Neural cell (in vitro differentiated cells): ENCODE data around the gene SEC24D. TPM values are rescaled to one million over a fixed set of nuclear protein-coding genes. Genes with fewer than 3 reads are reported as not detected.

Experiments
- H2AFZ ChIP-seq: fragments of 200-600, 300-800 bp; sonication (generic), shearing (Covaris generic); 2 replicates; pipeline ENCODE4 v1.6.0; 2014; ENCODE audit warnings: low read depth, mild to moderate bottlenecking, antibody characterized with exemption, low read length, moderate library complexity
- H3F3A ChIP-seq: fragments of 200-600 bp; shearing (Covaris generic); 2 replicates; pipeline ENCODE4 v1.6.1; 2016; ENCODE audit warnings: mild to moderate bottlenecking, moderate library complexity, mixed read lengths, antibody characterized with exemption, low read length; ENCODE audit not compliant: insufficient read depth, poor library complexity, severe bottlenecking
- H3K27ac ChIP-seq: fragments of 200-600, 300-800 bp; sonication (generic), shearing (Covaris generic); 2 replicates; pipeline ENCODE4 v1.5.1; 2014; ENCODE audit warnings: mild to moderate bottlenecking, low read length, moderate library complexity
- H3K27me3 ChIP-seq: fragments of 300-800, 200-600 bp; sonication (generic), shearing (Covaris generic); 2 replicates; pipeline ENCODE4 v1.6.0; 2014; ENCODE audit warnings: mild to moderate bottlenecking, low read depth, low read length, moderate library complexity; ENCODE audit not compliant: insufficient read depth
- H3K36me3 ChIP-seq: fragments of 300-800, 200-600 bp; sonication (generic), shearing (Covaris generic); 2 replicates; pipeline ENCODE4 v1.5.1; 2014; ENCODE audit warnings: mild to moderate bottlenecking, antibody characterized with exemption, low read length, moderate library complexity; ENCODE audit not compliant: insufficient read depth
- H3K4me2 ChIP-seq: fragments of 300-800, 200-600 bp; sonication (generic), shearing (Covaris generic); 2 replicates; pipeline ENCODE4 v1.6.0; 2014; ENCODE audit warnings: mild to moderate bottlenecking, low read length
- H3K4me3 ChIP-seq: fragments of 300-800, 200-600 bp; sonication (generic), shearing (Covaris generic); 2 replicates; pipeline ENCODE4 v1.5.1; 2014; ENCODE audit warnings: mild to moderate bottlenecking, low read length, moderate library complexity
- H3K79me2 ChIP-seq: fragments of 200-600 bp; shearing (Covaris generic); replicated peaks from 2 replicates; pipeline ENCODE4 v1.6.0; 2014; ENCODE audit warnings: mild to moderate bottlenecking, low read length, moderate library complexity; ENCODE audit not compliant: insufficient read depth
- H3K9ac ChIP-seq: fragments of 300-800, 200-600 bp; sonication (generic), shearing (Covaris generic); 2 replicates; pipeline ENCODE4 v1.6.1; 2016; ENCODE audit warnings: mild to moderate bottlenecking, low read length, mixed read lengths
- H3K9me2 ChIP-seq: fragments of 200-600 bp; shearing (Covaris generic); 2 replicates; pipeline ENCODE4 v1.6.1; 2016; ENCODE audit warnings: mild to moderate bottlenecking, low read length, mixed read lengths; ENCODE audit not compliant: insufficient read depth
- H3K9me3 ChIP-seq: fragments of 200-600, 300-800 bp; sonication (generic), shearing (Covaris generic); 2 replicates; pipeline ENCODE4 v1.6.1; 2016; ENCODE audit warnings: mild to moderate bottlenecking, mixed run types, low read length, moderate library complexity, mixed read lengths
- H4K20me1 ChIP-seq: fragments of 200-600 bp; shearing (Covaris generic); 2 replicates; pipeline ENCODE4 v1.6.1; 2016; ENCODE audit warnings: mild to moderate bottlenecking, mixed run types; ENCODE audit not compliant: insufficient read depth
- EP300 ChIP-seq: fragments of 450-650 bp; conservative IDR thresholded peaks from 2 replicates; pipeline ENCODE4 v1.6.1; 2014; ENCODE audit warnings: antibody characterized with exemption, mild to moderate bottlenecking, moderate library complexity; ENCODE audit not compliant: poor library complexity, severe bottlenecking
- EZH2 ChIP-seq: fragments of 200-600, 300-800 bp; shearing (Covaris generic), sonication (generic); IDR thresholded peaks from 2 replicates; pipeline ENCODE4 v1.6.1; 2014; ENCODE audit warnings: antibody characterized with exemption, low read length, borderline replicate concordance, mild to moderate bottlenecking; ENCODE audit not compliant: insufficient read depth, poor library complexity, severe bottlenecking
- MXI1 ChIP-seq: fragments of 450-650 bp; conservative IDR thresholded peaks from 2 replicates; pipeline ENCODE4 v1.6.1; 2014; ENCODE audit warnings: antibody characterized with exemption, mild to moderate bottlenecking; ENCODE audit not compliant: poor library complexity, severe bottlenecking
- POLR2AphosphoS5 ChIP-seq: IDR thresholded peaks from 2 replicates; pipeline ENCODE4 v1.6.1; 2012
- RAD21 ChIP-seq: fragments of 450-650 bp; conservative IDR thresholded peaks from 2 replicates; pipeline ENCODE4 v1.6.1; 2014; ENCODE audit warnings: antibody characterized with exemption, mild to moderate bottlenecking, moderate library complexity
- SMC3 ChIP-seq: fragments of 450-650 bp; conservative IDR thresholded peaks from 2 replicates; pipeline ENCODE4 v1.6.1; 2014; ENCODE audit warnings: antibody characterized with exemption, mild to moderate bottlenecking, moderate library complexity; ENCODE audit not compliant: poor library complexity
- TAF1 ChIP-seq: IDR thresholded peaks from 2 replicates; pipeline ENCODE4 v1.6.1; 2012; ENCODE audit warnings: low read depth
- polyA plus RNA-seq: library from polyadenylated mRNA; depleted of rRNA; stranded (reverse); fragments of >200 nt; gene quantifications from 2 replicates; pipeline ENCODE4 v1.2.3, GENCODE V29; 2014
- TF ChIP-seq, protein P1 (sequence below): IDR thresholded peaks from 2 replicates; pipeline ENCODE4 v1.6.1; 2012; ENCODE audit warnings: borderline replicate concordance
- TF ChIP-seq, protein P2 (sequence below): fragments of 450-650 bp; IDR thresholded peaks from 2 replicates; pipeline ENCODE4 v1.5.1; 2014; ENCODE audit warnings: antibody characterized with exemption, mild to moderate bottlenecking, moderate library complexity; ENCODE audit not compliant: poor library complexity, severe bottlenecking

Gene SEC24D
- polyA plus RNA-seq, 1 donor from 2014 or later: 7.8 TPM

DNA sequence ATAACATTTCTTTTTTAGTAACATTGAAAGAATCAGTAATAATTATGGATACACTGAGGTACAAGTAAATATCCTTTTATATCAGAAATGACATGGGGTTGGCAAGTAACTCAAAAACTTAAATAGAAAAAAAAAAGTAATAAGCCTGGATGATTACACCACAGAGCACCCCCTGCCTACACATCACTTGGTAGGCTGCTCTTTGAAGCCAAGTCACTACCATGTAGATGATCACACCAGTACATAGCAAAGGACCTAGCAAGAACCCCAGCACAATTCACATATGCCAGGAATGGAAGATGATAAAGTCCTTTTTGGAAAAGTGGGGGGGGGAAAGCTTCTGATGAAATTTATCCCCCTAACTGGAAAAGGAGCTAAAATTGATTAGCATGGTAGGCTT, 93.9 kb downstream of the SEC24D start:
- Histone ChIP-seq H3K27me3 (no peaks in the 10 kb centered on the region), H3F3A (no peaks in the 10 kb centered on the region), H3K79me2 (no peaks in the 10 kb centered on the region), H3K9me3 (no peaks in the 10 kb centered on the region), H3K4me2 (no peak overlapping the region), H3K9me2 (no peaks in the 10 kb centered on the region), H3K9ac (no peak overlapping the region), H4K20me1 (no peaks in the 10 kb centered on the region), H3K27ac (no peak overlapping the region), H3K36me3 (no peaks in the 10 kb centered on the region), H3K4me3 (no peak overlapping the region), H2AFZ (no peak overlapping the region)
- TF ChIP-seq, protein P1, sequence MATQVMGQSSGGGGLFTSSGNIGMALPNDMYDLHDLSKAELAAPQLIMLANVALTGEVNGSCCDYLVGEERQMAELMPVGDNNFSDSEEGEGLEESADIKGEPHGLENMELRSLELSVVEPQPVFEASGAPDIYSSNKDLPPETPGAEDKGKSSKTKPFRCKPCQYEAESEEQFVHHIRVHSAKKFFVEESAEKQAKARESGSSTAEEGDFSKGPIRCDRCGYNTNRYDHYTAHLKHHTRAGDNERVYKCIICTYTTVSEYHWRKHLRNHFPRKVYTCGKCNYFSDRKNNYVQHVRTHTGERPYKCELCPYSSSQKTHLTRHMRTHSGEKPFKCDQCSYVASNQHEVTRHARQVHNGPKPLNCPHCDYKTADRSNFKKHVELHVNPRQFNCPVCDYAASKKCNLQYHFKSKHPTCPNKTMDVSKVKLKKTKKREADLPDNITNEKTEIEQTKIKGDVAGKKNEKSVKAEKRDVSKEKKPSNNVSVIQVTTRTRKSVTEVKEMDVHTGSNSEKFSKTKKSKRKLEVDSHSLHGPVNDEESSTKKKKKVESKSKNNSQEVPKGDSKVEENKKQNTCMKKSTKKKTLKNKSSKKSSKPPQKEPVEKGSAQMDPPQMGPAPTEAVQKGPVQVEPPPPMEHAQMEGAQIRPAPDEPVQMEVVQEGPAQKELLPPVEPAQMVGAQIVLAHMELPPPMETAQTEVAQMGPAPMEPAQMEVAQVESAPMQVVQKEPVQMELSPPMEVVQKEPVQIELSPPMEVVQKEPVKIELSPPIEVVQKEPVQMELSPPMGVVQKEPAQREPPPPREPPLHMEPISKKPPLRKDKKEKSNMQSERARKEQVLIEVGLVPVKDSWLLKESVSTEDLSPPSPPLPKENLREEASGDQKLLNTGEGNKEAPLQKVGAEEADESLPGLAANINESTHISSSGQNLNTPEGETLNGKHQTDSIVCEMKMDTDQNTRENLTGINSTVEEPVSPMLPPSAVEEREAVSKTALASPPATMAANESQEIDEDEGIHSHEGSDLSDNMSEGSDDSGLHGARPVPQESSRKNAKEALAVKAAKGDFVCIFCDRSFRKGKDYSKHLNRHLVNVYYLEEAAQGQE: no peak
- no peak for TF ChIP-seq POLR2AphosphoS5
- TF ChIP-seq, protein P2, sequence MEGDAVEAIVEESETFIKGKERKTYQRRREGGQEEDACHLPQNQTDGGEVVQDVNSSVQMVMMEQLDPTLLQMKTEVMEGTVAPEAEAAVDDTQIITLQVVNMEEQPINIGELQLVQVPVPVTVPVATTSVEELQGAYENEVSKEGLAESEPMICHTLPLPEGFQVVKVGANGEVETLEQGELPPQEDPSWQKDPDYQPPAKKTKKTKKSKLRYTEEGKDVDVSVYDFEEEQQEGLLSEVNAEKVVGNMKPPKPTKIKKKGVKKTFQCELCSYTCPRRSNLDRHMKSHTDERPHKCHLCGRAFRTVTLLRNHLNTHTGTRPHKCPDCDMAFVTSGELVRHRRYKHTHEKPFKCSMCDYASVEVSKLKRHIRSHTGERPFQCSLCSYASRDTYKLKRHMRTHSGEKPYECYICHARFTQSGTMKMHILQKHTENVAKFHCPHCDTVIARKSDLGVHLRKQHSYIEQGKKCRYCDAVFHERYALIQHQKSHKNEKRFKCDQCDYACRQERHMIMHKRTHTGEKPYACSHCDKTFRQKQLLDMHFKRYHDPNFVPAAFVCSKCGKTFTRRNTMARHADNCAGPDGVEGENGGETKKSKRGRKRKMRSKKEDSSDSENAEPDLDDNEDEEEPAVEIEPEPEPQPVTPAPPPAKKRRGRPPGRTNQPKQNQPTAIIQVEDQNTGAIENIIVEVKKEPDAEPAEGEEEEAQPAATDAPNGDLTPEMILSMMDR: no peak
- TF ChIP-seq RAD21: no peak
- no peak for TF ChIP-seq MXI1
- no peak for TF ChIP-seq EZH2
- TF ChIP-seq SMC3: no peak
- TF ChIP-seq EP300: no peak
- TF ChIP-seq TAF1: no peak

DNA sequence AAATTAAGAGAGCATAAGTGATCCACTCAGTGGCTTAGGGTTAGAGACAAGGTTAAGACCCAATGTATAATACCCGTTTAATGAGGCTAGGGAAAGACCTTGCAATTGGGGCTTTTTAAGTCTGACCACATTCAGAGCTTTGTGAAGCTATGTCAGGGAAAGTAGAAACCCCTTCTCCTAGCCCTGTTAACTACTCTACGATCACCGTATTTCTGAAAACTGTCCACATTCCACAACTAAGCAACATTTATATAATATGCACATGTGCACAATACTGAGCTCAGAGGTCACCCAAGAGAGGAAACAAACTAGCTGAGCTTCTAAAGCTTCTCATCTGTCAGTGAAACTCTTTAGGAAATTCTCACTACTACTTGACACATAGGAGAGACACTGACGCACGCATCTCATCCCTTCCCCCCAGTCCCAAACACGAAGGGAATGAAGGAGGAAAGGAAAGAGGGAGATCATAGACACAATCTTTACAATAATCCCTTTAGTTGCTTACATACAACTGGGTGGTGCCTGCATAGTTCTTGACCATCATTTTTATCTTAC, 94.5 kb downstream of the SEC24D start:
- Histone ChIP-seq H3K79me2 (no peaks in the 10 kb centered on the region), H3K9me3 (no peaks in the 10 kb centered on the region), H3F3A (no peaks in the 10 kb centered on the region), H3K4me3 (no peak overlapping the region), H4K20me1 (no peaks in the 10 kb centered on the region), H2AFZ (no peak overlapping the region), H3K9ac (no peak overlapping the region), H3K9me2 (no peaks in the 10 kb centered on the region), H3K4me2 (no peak overlapping the region), H3K27ac (no peak overlapping the region), H3K36me3 (no peaks in the 10 kb centered on the region), H3K27me3 (no peaks in the 10 kb centered on the region)
- TF ChIP-seq, protein P1: no peak
- TF ChIP-seq EP300 (no peak), POLR2AphosphoS5 (no peak), SMC3 (no peak)
- TF ChIP-seq, protein P2: no peak
